Raji (cell line): ENCODE data around the gene FOXR1.

Experiments used
- POLR2A ChIP-seq: IDR thresholded peaks from 2 replicates; pipeline ENCODE4 v1.6.1; 2011; ENCODE audit warnings: low read depth, low read length, control low read depth; ENCODE audit not compliant: insufficient read depth

FOXR1 gene

DNA sequence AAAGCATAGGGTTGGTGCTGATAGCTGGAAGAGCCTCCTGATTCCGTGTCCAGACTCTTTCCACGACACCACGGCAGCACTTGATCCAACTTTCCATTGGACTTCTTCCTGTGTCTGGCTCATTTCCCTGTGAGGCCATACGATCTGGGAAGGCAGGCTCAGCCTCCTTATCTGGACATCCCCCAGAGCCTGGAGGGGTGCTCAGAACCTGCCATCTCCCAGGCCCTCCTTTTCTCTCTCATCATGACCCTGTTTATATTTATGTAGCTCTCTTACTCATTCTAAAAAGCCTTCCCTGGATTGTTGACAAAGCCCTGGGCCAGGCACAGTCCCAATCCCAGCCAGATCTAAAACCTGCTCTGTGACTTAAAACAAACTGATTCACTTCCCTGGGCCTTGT lies 38.1 kb upstream of the FOXR1 start:
- no peak for TF ChIP-seq POLR2A

DNA sequence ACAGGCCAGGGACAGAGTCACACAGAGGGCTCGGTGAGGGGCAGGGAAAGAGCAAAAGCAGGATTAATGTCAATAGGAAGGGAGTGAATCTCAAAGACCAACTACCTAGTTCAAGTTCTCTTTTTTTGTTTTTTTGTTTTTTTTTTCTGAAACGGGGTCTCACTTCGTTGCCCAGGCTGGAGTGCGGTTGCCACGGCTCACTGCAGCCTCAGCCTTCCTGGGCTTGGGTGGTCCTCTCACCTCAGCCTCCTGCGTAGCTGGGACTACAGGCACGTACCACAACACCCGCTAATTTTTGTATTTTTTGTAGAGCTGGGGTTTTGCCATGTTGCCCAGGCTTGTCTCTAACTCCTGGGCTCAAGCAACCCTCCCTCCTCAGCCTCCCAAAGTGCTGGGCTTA lies 36.2 kb upstream of the FOXR1 start:
- 0 out of 2 replicates have a peak, but pooled peaks have one; percentile 11 for TF ChIP-seq POLR2A

DNA sequence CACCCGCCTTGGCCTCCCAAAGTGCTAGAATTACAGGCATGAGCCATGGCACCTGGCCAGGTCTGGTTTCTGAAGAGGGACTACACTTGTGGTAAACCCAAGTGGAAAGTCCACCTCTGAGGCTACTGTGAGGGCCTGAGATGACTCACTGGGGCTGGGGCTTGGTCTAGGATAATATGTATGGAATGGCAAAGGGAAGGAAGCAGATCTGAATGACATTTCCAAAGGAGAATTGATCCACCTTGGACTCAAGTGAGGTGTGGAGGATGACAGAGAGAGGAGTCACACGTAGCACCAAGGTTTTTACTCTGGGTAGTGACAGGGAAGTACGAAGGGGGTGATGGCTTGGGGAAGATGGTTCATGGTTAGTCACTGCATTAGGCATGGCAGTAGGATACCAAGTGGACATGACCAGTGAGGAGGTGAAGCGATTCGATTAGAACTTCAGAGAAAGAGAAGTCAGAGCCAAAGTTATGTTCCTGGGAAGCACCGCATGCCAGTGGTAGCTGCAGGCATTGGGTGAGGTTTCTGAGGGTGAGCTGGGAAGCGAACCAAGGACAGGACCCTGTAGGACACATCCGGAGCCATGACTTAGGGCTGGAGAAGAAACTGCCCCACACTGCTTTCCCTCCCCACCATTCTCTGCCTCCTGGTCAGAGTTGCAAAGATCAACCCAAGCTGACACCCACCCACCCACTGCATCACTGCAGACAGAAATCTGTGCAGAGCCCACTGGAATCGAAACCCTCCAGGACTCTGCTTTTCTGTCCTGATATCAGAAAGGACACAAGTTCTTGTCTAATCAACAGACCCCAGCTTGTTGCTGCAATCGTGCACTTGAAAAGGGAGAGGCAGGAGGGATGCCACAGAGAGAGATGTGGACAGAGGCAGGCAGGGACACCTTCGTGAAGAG lies 32.8 kb upstream of the FOXR1 start:
- TF ChIP-seq POLR2A: no peak

DNA sequence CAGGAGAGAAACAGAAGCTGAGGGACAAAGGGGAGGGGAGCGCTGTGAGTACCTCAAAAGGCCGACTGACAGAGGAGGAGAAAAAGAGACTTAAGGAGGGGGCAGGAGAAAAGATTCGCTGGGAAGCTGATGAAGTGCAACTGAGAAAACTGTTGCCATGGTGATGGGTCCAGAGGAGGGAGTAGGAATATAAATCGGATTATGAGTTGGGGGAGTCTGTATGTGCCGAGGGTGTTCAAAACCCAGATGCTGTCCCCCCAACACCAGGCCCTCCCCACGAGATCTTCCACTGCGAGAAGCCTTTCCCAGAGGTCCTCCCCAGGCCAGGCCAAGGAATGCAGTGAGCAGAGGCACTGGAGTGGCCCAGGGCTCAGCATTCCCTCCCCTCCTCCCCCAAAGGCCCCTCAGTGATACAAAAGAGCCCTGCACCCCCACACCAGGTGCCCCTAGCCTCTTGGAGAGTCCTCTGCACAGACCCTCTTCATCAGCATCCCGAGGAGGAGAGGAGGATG lies 32.1 kb upstream of the FOXR1 start:
- TF ChIP-seq POLR2A: no peak

DNA sequence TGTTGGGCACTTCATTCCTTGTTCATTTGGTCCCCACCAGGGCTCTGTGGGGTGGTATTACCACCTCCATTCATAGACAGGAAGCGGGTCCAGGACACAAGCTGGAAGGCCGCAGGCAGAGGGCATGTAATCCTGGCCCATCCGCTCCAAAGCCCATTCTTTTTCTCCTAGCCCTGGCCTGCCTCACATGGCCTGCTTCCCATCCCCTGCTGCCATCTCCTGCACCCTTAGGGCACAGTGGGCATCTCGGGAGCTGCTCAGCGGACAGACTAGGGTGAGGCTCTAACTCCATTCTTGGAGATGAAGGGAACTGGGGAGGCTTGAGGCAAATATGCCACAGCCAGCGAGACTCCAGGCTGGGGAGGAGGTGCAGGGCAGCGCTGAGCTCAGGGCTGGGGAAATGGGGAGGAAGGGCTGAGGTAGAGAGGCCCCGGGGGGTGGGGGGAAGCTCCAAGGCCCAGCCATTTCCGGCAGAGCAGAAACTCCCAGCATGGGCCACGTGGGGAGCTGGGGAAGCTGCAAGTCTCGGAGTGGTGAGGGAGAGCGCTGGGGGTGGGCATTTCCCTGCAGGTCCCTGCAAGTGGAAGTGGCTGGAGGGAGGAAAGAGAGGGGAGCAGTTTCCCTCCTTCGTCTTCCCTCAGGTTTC lies 31.5 kb upstream of the FOXR1 start:
- TF ChIP-seq POLR2A: no peak

DNA sequence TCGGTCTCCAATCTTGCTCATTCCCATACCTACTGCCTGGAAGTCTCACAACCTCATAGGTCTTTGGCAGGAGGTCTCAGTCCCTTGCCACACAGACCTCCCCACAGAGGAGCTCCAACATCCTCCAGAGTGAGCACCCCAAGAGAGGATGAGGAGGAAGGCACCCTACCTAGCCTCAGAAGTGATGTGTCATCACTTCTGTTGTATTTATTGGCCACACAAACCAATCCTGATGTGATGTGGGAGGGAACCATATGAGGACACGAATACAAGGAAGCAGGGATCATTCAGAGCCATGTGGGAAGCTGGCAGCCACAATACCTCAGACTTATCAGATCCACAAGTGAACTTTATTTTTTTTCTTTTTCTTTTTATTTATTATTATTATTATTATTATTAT lies 24.5 kb upstream of the FOXR1 start:
- TF ChIP-seq POLR2A: no peak

DNA sequence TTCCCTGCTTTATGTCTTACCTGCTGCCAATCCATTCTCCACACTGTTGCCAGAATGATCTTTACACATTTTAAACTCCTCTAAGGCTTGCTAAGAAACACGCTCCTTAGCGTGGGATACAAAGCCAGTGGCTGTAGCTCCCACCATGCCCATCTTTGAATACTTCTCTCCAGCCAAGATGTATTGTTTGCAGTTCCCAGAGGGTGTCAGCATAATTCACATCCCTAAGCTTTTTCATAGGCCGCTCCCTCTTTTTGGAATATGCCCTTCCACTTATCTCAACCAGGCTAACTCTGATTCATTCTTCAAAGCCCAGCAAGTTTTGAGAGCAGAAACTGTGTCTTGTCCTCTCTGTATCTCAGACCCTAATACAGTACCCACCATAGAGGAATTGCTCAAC lies 23.6 kb upstream of the FOXR1 start:
- TF ChIP-seq POLR2A: no peak

DNA sequence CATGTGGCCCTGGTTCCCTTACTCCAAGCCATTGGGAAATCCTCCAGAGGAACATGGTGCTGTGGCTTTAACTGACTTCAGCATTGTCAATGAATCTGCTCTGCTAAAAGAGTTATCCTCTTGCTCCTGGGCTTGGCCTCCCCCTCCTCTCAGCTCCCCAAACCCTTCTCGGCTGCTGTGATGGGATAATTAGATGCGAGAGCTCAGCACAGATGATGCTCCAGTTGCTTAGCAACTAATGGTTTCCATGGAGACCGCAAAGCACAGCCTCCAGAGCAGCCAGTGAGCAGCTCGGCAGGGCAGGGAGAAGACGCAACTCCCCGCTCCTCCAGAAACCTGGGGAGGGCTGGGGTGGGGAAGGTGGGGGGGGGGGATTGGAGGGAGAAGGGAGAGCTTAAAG lies 18.3 kb upstream of the FOXR1 start:
- no peak for TF ChIP-seq POLR2A

DNA sequence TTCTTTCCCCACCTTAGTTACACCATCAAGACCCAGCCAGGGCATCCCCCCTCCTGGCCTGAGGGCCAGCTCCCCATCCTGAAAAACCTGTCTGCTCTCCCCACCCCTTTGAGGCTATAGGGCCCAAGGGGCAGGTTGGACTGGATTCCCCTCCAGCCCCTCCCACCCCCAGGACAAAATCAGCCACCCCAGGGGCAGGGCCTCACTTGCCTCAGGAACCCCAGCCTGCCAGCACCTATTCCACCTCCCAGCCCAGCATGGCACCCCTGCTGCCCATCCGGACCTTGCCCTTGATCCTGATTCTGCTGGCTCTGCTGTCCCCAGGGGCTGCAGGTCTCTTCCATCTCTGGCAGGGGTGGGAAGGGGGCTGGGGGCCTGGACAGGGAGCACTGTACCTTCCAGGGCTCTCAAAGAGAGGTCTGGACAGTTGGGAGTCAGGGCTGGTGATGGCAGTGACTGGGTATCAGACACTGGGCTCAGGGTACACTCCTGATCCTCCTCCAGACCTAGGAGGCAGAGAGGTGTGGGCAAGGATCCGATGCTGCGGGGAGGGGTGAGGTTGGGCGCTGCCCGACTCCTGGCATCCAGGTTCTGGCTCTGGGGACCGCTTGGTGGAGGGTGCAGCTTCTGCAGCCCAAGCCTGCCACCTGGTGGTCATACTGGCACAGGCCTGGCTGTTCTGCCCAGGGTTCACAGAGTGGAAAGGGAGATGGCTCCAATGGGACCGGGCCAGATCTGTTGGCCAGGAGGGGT lies 15.3 kb upstream of the FOXR1 start, which contains the start of gene UPK2:
UPK2 (plus strand) TSS at position 205 of the 753 bp plus-strand sequence; CDS start at position 258, 53 bp downstream.
- no peak for TF ChIP-seq POLR2A

DNA sequence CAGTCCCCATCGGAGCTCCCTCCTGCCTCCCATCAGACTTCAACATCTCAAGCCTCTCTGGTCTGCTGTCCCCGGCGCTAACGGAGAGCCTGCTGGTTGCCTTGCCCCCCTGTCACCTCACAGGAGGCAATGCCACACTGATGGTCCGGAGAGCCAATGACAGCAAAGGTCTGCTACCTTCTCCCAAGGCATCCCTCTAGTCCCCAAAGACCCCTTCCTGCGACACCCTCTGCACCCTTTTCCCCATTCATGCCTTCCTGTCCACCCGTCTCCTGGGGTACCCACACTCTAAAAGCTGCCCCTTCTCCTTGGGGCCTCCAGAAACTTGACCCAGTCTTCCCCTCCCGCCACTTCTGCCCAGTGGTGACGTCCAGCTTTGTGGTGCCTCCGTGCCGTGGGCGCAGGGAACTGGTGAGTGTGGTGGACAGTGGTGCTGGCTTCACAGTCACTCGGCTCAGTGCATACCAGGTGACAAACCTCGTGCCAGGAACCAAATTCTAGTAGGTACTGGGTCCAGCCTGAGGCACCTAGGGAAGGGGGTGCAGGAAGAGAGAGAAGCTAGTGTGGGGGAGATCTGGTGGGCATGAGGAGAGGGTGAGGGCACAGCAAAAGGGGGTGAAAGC lies 14.6 kb upstream of the FOXR1 start:
- TF ChIP-seq POLR2A: no peak

DNA sequence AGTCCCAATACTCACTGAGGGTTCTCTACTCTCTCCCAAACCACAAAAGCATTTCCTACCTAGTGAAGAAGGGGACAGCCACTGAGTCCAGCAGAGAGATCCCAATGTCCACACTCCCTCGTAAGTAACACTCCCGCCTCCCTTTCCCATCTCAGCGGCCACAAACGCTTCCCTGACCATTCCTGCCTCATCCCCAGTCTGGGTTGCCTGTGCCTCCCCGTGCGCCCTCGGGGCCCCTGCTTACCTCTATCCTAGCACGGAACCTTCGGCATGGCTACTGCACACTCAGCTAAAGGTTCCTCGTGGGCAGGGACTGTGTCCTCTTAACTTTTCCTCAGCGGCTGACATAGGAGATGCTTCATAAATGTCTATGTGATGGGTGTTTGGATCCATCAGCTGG lies 14.0 kb upstream of the FOXR1 start:
- TF ChIP-seq POLR2A: no peak

DNA sequence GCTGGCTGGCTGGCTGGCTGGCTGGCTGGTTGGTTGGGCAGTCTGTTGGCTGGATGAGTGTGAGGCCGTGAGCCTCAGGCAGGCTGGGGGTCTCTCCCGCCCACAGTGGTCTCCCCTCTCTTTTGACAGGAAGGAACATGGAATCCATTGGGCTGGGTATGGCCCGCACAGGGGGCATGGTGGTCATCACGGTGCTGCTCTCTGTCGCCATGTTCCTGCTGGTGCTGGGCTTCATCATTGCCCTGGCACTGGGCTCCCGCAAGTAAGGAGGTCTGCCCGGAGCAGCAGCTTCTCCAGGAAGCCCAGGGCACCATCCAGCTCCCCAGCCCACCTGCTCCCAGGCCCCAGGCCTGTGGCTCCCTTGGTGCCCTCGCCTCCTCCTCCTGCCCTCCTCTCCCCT lies 13.6 kb upstream of the FOXR1 start:
- no peak for TF ChIP-seq POLR2A

DNA sequence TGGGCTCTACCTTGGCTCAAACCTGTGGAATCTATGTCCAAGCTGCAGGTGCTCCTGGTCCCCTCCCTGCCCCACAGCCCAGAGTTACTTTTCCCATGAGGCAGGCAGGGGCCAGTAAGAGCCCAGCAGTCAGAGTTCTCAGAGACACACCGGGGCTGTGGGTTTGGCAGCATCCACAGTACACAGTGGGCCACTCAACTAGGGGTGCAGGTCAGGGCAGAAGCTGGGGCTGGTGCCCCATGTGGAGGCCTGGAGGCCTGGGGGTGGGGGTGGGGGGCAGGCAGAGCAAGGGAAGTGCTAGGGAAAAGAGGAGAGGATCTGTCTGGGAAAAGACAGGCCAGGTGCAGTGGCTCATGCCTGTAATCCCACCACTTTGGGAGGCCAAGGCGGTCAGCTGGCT lies 13.0 kb upstream of the FOXR1 start:
- TF ChIP-seq POLR2A: no peak

DNA sequence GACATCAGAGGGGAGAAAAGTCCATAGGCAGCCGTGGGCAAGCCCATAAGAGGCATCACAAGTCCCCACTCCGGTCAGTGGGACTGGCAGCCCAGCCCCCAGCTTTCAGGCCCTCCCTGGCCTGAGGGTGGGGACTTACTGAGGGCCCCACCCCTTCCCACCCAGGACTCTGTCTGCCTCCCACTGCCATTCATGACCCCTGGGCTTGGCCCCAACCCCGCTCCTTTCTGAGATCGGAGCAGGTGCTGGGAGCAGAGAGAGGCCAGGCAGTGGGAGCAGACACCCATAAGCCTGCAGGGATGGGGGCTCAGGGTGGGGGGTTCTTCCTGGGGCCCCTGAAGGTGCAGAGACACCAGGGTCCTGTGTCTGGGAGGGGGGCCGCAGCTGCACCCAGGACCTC lies 10.4 kb upstream of the FOXR1 start:
- TF ChIP-seq POLR2A: no peak

DNA sequence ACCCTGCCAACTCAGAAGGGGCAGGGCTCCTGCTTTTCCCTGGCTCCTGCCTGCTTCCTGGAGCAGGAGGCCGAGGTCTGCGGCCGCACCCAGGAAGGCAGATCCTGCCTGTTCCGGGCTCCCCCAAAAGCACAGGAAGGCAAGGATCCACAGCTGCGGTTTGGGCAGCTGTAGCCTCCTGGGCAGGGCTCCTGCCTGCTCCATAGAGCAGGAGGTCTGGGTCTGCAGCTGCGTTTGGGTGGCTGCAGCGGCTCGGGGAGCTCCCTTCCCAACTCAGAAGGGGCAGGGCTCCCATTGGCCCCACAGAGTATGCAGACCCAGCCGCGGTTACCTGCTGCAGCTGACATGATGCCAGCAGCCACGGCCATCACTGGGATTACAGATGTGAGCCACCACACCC lies 10.0 kb upstream of the FOXR1 start:
- TF ChIP-seq POLR2A: no peak
